WTC11 (cell line): Measurements from ENCODE around the gene MUC6. TPM values are rescaled to one million over a fixed set of nuclear protein-coding genes. Genes with fewer than 3 reads are reported as not detected.

ENCODE experiments used
- ATAC-seq: fragments of 200-7000 bp; cut with Tn5 transposase; 2 replicates; pipeline ENCODE4 v1.10.0; 2021; ENCODE audit warnings: mild to moderate bottlenecking, moderate library complexity
- CTCF ChIA-PET: fragments of 300-600 bp; sonication (Branson Sonifier 250); formaldehyde crosslinking; loops from one replicate; lab custom pipeline; 2021; ENCODE audit warnings: antibody characterized with exemption; lab: Charles Lee
- POLR2A ChIA-PET: fragments of 350-600 bp; sonication (Branson Sonifier 250); formaldehyde crosslinking; loops from one replicate; lab custom pipeline; 2021; ENCODE audit warnings: antibody characterized with exemption; lab: Charles Lee
- DNase-seq: peaks from one replicate; pipeline ENCODE4 v3.0.0; 2021; ENCODE audit warnings: low spot score
- H3K27ac Mint-ChIP-seq: 2 replicates; pipeline ENCODE4 v1.8.0; 2021; ENCODE audit warnings: mixed read lengths
- H3K27me3 Mint-ChIP-seq: 2 replicates; pipeline ENCODE4 v1.8.0; 2021; ENCODE audit warnings: low read depth, mild to moderate bottlenecking, moderate library complexity, mixed read lengths
- H3K36me3 Mint-ChIP-seq: 2 replicates; pipeline ENCODE4 v1.8.0; 2021; ENCODE audit warnings: mixed read lengths
- H3K4me1 Mint-ChIP-seq: 2 replicates; pipeline ENCODE4 v1.8.0; 2022; ENCODE audit warnings: mixed read lengths
- H3K4me3 Mint-ChIP-seq: 2 replicates; pipeline ENCODE4 v1.8.0; 2021; ENCODE audit warnings: mild to moderate bottlenecking, moderate library complexity, mixed read lengths
- H3K9me3 Mint-ChIP-seq: 2 replicates; pipeline ENCODE4 v1.8.0; 2021; ENCODE audit warnings: mixed read lengths
- ARID4B ChIP-seq: sonication (generic); formaldehyde crosslinking; IDR thresholded peaks from 2 replicates; pipeline ENCODE4 v1.8.0; 2023; ENCODE audit warnings: missing genetic modification reagents, mild to moderate bottlenecking, borderline replicate concordance
- CBFB ChIP-seq: sonication (generic); formaldehyde crosslinking; IDR thresholded peaks from 2 replicates; pipeline ENCODE4 v1.8.1; 2022; ENCODE audit warnings: mild to moderate bottlenecking, low read depth, missing genetic modification reagents
- FOXK1 ChIP-seq: sonication (generic); formaldehyde crosslinking; IDR thresholded peaks from 2 replicates; pipeline ENCODE4 v1.8.0; 2022; ENCODE audit warnings: mild to moderate bottlenecking, moderate library complexity, missing genetic modification reagents
- HMGA2 ChIP-seq: fragments of 250-450 bp; sonication (Bioruptor Pico); IDR thresholded peaks from 2 replicates; pipeline ENCODE4 v1.4.0; 2021; ENCODE audit warnings: mild to moderate bottlenecking, moderate library complexity
- JAZF1 ChIP-seq: fragments of 250-450 bp; sonication (Bioruptor Pico); IDR thresholded peaks from 2 replicates; pipeline ENCODE4 v1.9.0; 2021; ENCODE audit warnings: moderate library complexity, mild to moderate bottlenecking, inconsistent platforms
- JUN ChIP-seq: sonication (generic); formaldehyde crosslinking; IDR thresholded peaks from 2 replicates; pipeline ENCODE4 v1.8.0; 2023; ENCODE audit warnings: mild to moderate bottlenecking, missing genetic modification reagents
- NFATC4 ChIP-seq: fragments of 250-450 bp; sonication (Bioruptor Pico); IDR thresholded peaks from 2 replicates; pipeline ENCODE4 v1.9.0; 2021; ENCODE audit warnings: mild to moderate bottlenecking
- PREB ChIP-seq: sonication (generic); formaldehyde crosslinking; IDR thresholded peaks from 2 replicates; pipeline ENCODE4 v1.8.1; 2022; ENCODE audit warnings: mild to moderate bottlenecking, missing genetic modification reagents, moderate library complexity, borderline replicate concordance
- STAT6 ChIP-seq: sonication (generic); formaldehyde crosslinking; conservative IDR thresholded peaks from 2 replicates; pipeline ENCODE4 v1.8.1; 2023; ENCODE audit warnings: mild to moderate bottlenecking, low read depth, missing genetic modification reagents, moderate library complexity
- ZNF232 ChIP-seq: sonication (generic); formaldehyde crosslinking; IDR thresholded peaks from 2 replicates; pipeline ENCODE4 v1.8.0; 2022; ENCODE audit warnings: mild to moderate bottlenecking, missing genetic modification reagents
- ZNF671 ChIP-seq: fragments of 250-450 bp; sonication (Bioruptor Pico); IDR thresholded peaks from 2 replicates; pipeline ENCODE4 v1.8.0; 2021; ENCODE audit warnings: mild to moderate bottlenecking
- ZSCAN18 ChIP-seq: fragments of 250-450 bp; sonication (Bioruptor Pico); IDR thresholded peaks from 2 replicates; pipeline ENCODE4 v2.1.2; 2022; ENCODE audit warnings: mild to moderate bottlenecking, moderate library complexity
- total RNA-seq: library from RNA; stranded (reverse); gene quantifications from 3 replicates; pipeline ENCODE4 v1.2.3, GENCODE V29; 2021
- TF ChIP-seq, protein P1 (sequence below): sonication (generic); formaldehyde crosslinking; IDR thresholded peaks from 2 replicates; pipeline ENCODE4 v1.8.1; 2022; ENCODE audit warnings: low read depth, mild to moderate bottlenecking, moderate library complexity, missing genetic modification reagents, borderline replicate concordance
- TF ChIP-seq, protein P2 (sequence below): fragments of 250-450 bp; sonication (Bioruptor Pico); conservative IDR thresholded peaks from 2 replicates; pipeline ENCODE4 v1.9.0; 2021; ENCODE audit warnings: mild to moderate bottlenecking
- TF ChIP-seq, protein P3 (sequence below): sonication (generic); formaldehyde crosslinking; IDR thresholded peaks from 2 replicates; pipeline ENCODE4 v1.8.0; 2023; ENCODE audit warnings: mild to moderate bottlenecking, missing genetic modification reagents
- TF ChIP-seq, protein P4 (sequence below): fragments of 250-450 bp; sonication (Bioruptor Pico); IDR thresholded peaks from 2 replicates; pipeline ENCODE4 v1.9.0; 2021; ENCODE audit warnings: moderate library complexity, mild to moderate bottlenecking, inconsistent platforms, borderline replicate concordance

Gene MUC6
- total RNA-seq, 1 experiment from 2014 or later = 0.13 TPM

DNA sequence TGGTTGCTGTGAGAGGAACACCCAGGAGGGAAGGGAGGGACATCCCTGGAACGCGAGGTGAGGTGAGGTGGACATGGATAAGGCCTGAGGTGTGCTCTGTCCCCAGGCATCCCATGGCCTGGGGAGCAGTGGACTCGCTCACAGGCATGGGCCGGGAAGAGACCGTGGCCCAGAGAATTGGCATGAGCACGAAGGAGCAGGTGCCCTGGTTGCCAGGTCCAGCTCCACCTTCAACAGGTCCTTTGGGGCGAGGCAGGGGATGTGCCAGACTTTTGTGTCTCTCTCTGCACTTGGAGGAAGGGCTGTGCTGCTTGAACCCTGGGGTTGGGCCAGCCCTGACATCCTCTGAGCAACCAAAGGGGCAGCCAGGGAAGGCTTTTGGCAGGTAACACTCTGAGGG is 21.5 kb downstream of the MUC6 start:
- DNase-seq = no peak
- Mint-ChIP-seq H3K27ac (no peak overlapping the region), H3K4me3 (no peak overlapping the region), H3K27me3 (no peaks in the 10 kb centered on the region; the same call in 1 of the 2 replicates), H3K9me3 (peaks cover 24% of the 10 kb centered on the region), H3K4me1 (0 out of 2 replicates have a peak, but pooled peaks cover 3% of the 10 kb centered on the region), H3K36me3 (peaks cover 26% of the 10 kb centered on the region)
- ATAC-seq = no peak
- TF ChIP-seq FOXK1 (CRISPR knock-in tag) (no peak), JUN (CRISPR knock-in tag) (no peak), ZNF671 (CRISPR knock-in tag) (no peak), PREB (CRISPR knock-in tag) (no peak), NFATC4 (CRISPR knock-in tag) (no peak), CBFB (CRISPR knock-in tag) (no peak), HMGA2 (CRISPR knock-in tag) (no peak), ZSCAN18 (no peak), ARID4B (CRISPR knock-in tag) (no peak), STAT6 (CRISPR knock-in tag) (no peak), ZNF232 (no peak), JAZF1 (no peak)
- TF ChIP-seq, protein P1, sequence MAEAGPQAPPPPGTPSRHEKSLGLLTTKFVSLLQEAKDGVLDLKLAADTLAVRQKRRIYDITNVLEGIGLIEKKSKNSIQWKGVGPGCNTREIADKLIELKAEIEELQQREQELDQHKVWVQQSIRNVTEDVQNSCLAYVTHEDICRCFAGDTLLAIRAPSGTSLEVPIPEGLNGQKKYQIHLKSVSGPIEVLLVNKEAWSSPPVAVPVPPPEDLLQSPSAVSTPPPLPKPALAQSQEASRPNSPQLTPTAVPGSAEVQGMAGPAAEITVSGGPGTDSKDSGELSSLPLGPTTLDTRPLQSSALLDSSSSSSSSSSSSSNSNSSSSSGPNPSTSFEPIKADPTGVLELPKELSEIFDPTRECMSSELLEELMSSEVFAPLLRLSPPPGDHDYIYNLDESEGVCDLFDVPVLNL (CRISPR knock-in tag) = no peak
- TF ChIP-seq, protein P2, sequence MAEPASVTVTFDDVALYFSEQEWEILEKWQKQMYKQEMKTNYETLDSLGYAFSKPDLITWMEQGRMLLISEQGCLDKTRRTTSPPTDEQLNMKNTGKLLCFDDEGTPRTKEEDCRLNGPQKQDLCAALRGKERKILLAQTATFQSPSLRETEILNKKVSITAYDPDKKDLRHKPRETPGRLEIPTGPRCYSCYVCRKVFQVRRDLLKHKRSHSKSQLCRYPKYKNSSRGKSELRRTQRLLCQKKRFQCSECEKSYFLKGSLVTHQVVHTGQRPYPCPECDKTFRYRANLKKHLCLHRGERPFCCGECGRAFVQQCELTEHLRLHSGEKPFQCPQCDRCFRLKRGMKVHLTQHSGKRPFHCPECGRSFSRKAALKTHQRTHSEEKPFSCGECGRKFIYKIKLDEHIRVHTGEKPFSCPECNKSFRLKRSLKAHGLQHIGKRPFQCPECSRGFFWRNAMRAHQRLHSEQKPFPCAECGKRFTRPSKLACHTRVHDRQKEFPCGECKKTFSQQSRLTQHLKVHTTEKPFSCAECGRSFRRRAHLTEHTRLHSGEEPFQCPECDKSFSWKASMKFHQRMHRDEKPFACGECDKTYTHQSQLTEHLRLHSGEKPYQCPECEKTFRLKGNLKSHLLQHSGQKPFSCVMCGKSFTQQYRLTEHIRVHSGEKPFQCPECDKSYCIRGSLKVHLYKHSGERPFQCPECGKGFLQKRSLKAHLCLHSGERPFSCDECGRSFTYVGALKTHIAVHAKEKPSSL (CRISPR knock-in tag) = no peak
- TF ChIP-seq, protein P3, sequence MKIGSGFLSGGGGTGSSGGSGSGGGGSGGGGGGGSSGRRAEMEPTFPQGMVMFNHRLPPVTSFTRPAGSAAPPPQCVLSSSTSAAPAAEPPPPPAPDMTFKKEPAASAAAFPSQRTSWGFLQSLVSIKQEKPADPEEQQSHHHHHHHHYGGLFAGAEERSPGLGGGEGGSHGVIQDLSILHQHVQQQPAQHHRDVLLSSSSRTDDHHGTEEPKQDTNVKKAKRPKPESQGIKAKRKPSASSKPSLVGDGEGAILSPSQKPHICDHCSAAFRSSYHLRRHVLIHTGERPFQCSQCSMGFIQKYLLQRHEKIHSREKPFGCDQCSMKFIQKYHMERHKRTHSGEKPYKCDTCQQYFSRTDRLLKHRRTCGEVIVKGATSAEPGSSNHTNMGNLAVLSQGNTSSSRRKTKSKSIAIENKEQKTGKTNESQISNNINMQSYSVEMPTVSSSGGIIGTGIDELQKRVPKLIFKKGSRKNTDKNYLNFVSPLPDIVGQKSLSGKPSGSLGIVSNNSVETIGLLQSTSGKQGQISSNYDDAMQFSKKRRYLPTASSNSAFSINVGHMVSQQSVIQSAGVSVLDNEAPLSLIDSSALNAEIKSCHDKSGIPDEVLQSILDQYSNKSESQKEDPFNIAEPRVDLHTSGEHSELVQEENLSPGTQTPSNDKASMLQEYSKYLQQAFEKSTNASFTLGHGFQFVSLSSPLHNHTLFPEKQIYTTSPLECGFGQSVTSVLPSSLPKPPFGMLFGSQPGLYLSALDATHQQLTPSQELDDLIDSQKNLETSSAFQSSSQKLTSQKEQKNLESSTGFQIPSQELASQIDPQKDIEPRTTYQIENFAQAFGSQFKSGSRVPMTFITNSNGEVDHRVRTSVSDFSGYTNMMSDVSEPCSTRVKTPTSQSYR (CRISPR knock-in tag) = no peak
- TF ChIP-seq, protein P4, sequence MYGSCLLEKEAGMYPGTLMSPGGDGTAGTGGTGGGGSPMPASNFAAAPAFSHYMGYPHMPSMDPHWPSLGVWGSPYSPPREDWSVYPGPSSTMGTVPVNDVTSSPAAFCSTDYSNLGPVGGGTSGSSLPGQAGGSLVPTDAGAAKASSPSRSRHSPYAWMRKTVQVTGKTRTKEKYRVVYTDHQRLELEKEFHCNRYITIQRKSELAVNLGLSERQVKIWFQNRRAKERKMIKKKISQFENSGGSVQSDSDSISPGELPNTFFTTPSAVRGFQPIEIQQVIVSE = no peak
- ChIA-PET POLR2A (interaction anchor here (0.6 kb wide), 1 partner anchor 16 kb away, joined by 3 read pairs; no protein-coding TSS in a partner anchor), CTCF (no interaction called here)
